HG02642 (cell line): ENCODE results near the gene ETFRF1.

ENCODE experiments used
- ATAC-seq: cut with Tn5 transposase; IDR thresholded peaks from one replicate; pipeline ENCODE4 v1.9.1; 2021; ENCODE audit warnings: mild to moderate bottlenecking; ENCODE audit not compliant: unreplicated experiment, poor library complexity

The ETFRF1 gene

GRCh38 chr12:25195056-25195971, at the start of gene ETFRF1, which contains the start of gene DNAI7:
ETFRF1 (plus strand) TSS chr12:25195237; CDS start chr12:25203957, 8,720 bp downstream.
DNAI7 (minus strand) TSS chr12:25195160; CDS start chr12:25195078, 82 bp downstream.
- peak; percentile 98 for ATAC-seq

- no peak for ATAC-seq
These were observed 48.4 kb upstream of the ETFRF1 start for GRCh38 chr12:25146686-25147085.

GRCh38 chr12:25151476-25151875, 43.6 kb upstream of the ETFRF1 start:
- ATAC-seq, result no peak

- ATAC-seq, result no peak
These were observed 43.0 kb upstream of the ETFRF1 start for GRCh38 chr12:25152055-25152454.

GRCh38 chr12:25155022-25155576, 39.9 kb upstream of the ETFRF1 start:
- peak; percentile 63 for ATAC-seq

GRCh38 chr12:25156061-25156460, 39.0 kb upstream of the ETFRF1 start:
- ATAC-seq, result no peak

- no peak for ATAC-seq
These were observed 32.2 kb upstream of the ETFRF1 start for GRCh38 chr12:25162866-25163265.

- ATAC-seq, result no peak
These were observed 12.3 kb upstream of the ETFRF1 start for GRCh38 chr12:25182765-25183164.

GRCh38 chr12:25184132-25184531, 10.9 kb upstream of the ETFRF1 start:
- no peak for ATAC-seq

- ATAC-seq, result peak; percentile 42
These were observed 8.8 kb upstream of the ETFRF1 start for GRCh38 chr12:25186038-25186787.

GRCh38 chr12:25186788-25187402, 8.1 kb upstream of the ETFRF1 start:
- ATAC-seq, result peak; percentile 92

GRCh38 chr12:25187781-25188180, 7.3 kb upstream of the ETFRF1 start:
- no peak for ATAC-seq

GRCh38 chr12:25189656-25190055, 5.4 kb upstream of the ETFRF1 start:
- ATAC-seq, result no peak

- no peak for ATAC-seq
These were observed 4.2 kb upstream of the ETFRF1 start for GRCh38 chr12:25190793-25191192.

GRCh38 chr12:25194214-25194613, 823 bp upstream of the ETFRF1 start:
- no peak for ATAC-seq

- no peak for ATAC-seq
These were observed 348 bp upstream of the ETFRF1 start for GRCh38 chr12:25194722-25195055.

- ATAC-seq, result no peak
These were observed 2.6 kb downstream of the ETFRF1 start for GRCh38 chr12:25197608-25198007.

GRCh38 chr12:25200703-25201102, 5.7 kb downstream of the ETFRF1 start:
- ATAC-seq, result no peak

- no peak for ATAC-seq
These were observed 7.1 kb downstream of the ETFRF1 start for GRCh38 chr12:25202137-25202536.

GRCh38 chr12:25207411-25207810, 12.4 kb downstream of the ETFRF1 start:
- ATAC-seq, result no peak

GRCh38 chr12:25207846-25208245, 12.8 kb downstream of the ETFRF1 start:
- ATAC-seq, result no peak
